Measurements from ENCODE around the gene CHST12.
"Not testable (repeated sequence)": the region's sequence is repeated elsewhere in the genome, so short reads cannot be mapped to it uniquely, and the experiment has no call there.

CHST12 gene

DNA sequence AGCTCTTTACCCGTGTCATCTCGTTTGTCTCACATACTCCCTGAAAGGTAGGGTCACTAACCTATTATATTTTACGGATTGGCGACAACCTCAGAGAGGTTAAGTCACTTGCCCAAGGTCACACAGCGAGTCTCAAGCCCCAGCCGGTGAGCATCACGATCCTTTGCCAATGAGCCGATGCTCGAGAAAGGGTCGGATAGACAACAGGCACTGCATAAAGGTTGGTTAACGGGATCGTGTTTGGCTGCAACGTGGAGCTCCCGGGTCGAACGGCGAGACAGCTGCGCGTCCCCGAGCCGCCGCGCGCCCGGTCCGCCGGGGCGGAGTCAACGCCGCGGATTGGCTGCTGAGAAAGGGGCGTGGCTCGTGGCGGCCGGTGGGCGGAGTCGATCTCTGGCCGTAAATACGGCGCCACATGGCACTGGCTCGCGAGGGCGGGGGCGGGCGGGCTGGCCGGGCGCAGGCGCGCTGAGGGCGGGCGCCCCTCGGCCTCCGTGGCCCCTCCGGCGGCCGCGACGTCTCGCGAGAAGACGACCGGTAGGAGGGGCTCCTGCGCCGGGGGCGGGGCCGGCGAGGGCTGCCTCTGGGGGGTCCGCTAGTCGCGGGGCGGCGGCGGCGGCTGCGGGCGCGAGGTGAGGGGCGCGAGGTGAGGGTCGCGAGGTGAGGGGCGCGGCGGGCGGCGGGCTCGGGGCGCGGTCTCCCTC, at the start of gene CHST12:
TSS of gene CHST12 (plus strand) at position 598 of the 704 bp plus-strand sequence. CDS start 29,029 bp downstream, outside the sequence.
- peak; percentile 91 to 95 (median 93) for DNase-seq

- DNase-seq = peak in 4 of 6 experiments; percentile 78 to 98 (median 91)
These were observed 49.5 kb upstream of the CHST12 start for GRCh38 chr7:2353936-2354185.

DNA sequence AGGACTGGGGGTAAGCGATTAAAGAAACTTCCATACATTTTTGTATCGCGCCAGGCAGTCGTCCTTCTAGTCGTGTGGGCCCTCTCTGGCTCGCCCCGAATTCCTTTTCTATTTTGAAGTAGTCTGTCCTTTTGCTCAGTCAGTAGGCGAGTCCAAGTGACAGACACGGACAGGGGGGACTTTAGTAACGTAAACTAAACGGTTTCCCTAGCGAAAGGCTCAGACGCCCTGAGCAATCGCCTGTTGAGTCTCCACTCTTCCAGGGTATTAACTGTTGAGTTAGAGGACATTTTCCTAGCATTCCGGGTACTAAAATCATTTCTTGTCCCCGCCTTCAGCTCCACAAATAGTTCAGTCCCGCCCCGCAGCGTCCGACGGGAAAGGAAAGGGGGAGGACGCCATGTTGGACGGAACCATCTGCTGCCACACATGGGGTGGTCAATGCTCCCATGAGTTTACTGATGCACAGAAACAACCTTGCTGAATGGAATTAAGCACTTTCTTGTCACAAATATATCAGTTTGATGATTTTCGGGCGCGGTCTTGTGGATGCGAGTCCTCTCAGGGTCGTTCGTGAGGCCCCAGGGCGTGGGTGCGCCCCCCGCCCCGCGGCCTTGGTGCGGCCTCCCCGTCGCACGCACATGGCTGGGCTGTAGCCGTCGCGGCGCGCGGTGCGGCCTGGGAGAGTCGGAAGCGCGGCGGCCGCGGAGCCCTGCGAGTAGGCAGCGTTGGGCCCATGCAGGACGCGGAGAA, 49.0 kb upstream of the CHST12 start, which contains the start of gene EIF3B:
TSS of gene EIF3B (plus strand) at position 642 of the 753 bp plus-strand sequence. CDS start at position 737, 95 bp downstream.
- peak; percentile 85 to 100 (median 94) for DNase-seq

DNA sequence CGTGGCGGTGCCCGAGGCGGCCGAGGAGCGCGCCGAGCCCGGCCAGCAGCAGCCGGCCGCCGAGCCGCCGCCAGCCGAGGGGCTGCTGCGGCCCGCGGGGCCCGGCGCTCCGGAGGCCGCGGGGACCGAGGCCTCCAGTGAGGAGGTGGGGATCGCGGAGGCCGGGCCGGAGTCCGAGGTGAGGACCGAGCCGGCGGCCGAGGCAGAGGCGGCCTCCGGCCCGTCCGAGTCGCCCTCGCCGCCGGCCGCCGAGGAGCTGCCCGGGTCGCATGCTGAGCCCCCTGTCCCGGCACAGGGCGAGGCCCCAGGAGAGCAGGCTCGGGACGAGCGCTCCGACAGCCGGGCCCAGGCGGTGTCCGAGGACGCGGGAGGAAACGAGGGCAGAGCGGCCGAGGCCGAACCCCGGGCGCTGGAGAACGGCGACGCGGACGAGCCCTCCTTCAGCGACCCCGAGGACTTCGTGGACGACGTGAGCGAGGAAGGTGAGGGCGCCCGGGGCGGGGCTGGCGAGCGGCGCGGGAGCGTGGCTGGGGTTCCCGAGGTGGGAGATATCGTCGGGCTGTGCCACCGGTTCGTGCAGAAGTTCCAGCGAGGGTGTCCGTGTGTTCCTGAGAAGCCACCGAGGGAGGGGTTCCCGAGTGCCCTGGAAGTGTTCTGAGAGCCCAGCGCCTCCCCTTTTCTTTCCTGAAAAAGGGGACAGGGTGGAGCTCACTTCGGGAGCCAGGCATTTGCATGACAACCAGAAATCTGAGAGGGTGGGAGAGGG, 48.3 kb upstream of the CHST12 start:
- DNase-seq = peak in 2 of 6 experiments; percentile 29 to 31

DNA sequence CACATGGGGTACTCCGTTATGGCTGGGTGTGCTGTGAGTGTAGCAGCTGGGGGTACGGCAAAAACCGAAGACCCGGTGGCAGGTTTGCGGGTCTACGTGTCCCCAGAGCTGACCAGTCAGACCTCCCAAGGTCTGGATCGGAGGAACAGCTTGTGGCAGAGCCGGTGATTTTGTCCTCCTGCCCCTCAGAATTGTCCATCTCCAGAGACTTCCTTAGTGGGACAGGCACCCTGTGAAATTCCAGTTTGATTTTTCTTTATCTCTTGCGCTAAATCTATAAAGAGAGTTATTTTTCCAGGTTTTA, 47.8 kb upstream of the CHST12 start:
- DNase-seq = no peak

- DNase-seq = no peak
These were observed 46.2 kb upstream of the CHST12 start for GRCh38 chr7:2357165-2357564.

DNA sequence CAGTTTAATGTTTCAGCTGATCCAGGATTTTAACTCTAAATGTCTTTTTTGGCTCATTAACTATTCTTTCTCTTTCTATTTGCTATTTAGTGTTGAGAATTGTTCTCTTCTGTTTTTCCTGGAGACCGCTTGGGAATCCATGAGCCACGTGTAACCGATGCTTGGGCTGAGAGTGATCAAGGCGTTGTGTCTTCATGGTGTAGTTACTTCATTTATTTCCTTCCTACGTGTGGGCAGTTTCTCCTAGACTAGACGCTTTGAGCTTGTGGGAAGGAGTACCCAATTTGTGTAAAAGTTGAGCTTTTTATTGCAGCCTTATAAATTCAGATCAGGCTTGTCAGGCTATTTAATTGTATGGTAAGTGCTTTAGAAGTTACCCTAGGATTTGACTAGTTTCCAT, 45.8 kb upstream of the CHST12 start:
- no peak for DNase-seq

DNA sequence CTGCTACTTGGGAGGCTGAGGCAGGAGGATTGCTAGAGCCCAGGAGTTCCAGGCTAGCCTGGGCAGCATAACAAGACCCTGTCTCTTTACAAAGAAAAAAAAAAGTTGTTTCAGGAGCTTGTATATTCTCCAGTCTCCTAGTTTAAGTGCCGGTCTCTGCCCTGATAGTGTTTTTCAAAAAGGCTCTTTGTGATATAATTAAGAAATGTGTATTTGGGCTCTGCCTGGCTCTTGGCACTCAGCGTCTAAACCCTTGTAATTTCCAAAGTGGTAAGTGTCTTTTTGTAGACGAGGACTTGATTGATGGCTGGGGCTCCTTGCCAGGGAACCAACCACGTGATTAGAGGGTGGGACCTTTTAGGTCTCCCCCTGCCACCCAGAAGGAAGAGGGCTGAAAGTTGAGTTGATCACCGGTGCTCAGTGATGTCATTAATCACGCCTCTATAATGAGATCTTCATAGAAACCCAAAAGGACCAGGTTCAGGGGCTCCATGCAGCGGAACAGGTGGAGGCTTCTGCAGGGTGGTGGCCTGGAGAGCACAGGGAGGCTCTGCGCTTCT, 44.4 kb upstream of the CHST12 start:
- DNase-seq = no peak

GRCh38 chr7:2359610-2360009, 43.8 kb upstream of the CHST12 start:
- DNase-seq = no peak

- no peak for DNase-seq
These were observed 42.6 kb upstream of the CHST12 start for GRCh38 chr7:2360796-2361195.

GRCh38 chr7:2362385-2363088, 40.9 kb upstream of the CHST12 start:
- DNase-seq = no peak

DNA sequence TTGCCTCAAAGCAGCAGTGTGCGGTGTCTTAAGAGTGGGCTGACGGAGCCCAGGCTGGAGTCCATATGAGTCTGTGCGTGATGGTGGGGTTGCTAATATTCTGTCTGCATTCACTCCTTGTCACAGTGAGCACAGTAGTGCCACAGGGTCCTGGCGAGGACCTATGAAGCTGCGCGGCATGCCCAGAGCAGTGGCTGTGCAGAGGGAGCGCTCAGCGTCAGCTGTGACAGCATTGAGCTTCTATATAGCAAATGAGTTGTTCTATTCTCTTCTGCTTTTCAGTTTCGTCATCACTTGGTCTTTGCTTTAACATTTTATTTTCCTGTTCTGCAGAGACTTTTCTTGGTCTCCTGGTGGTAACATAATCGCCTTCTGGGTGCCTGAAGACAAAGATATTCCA, 34.3 kb upstream of the CHST12 start:
- DNase-seq = no peak

DNA sequence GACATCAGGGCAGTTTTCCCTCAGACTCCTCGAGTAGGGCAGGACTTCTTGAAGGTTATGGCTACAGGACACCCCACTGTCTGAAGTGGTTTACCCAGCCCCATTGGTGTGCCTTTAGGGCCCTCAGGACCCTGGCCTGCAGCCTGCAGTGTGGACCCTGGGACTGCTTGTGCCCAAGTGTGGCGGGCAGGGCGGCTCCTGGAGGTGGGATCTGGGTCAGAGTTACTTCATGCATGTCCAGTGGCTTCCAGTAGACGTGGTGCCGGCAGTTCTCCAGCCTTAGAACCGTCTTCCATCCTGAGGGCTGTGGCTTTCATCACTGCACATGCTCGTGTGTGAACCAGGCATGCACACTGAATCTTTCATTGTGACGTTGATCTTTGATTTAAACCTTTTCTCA, 32.1 kb upstream of the CHST12 start:
- DNase-seq = no peak

DNA sequence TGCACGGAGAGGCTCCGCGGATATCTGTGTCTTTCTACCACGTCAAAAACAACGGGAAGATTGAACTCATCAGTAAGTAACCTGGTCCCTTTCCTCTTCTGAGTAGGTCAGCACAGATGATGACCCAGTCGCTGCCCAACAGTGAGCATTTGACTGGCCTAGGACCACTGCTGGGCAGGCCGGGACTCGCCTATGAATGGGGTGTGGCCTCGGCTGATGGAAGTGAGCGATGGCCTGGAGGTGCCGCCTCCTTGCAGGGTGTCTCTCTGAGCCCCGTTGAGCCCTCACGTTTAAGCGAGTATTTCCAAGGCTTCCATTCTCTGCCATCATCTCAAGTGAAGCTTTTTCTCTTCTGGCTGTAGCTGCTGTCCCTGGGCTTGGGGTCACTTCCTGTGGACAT, 30.7 kb upstream of the CHST12 start:
- no peak for DNase-seq

- DNase-seq = no peak
These were observed 30.3 kb upstream of the CHST12 start for GRCh38 chr7:2373124-2373556.

GRCh38 chr7:2373646-2374045, 29.8 kb upstream of the CHST12 start:
- DNase-seq = no peak

DNA sequence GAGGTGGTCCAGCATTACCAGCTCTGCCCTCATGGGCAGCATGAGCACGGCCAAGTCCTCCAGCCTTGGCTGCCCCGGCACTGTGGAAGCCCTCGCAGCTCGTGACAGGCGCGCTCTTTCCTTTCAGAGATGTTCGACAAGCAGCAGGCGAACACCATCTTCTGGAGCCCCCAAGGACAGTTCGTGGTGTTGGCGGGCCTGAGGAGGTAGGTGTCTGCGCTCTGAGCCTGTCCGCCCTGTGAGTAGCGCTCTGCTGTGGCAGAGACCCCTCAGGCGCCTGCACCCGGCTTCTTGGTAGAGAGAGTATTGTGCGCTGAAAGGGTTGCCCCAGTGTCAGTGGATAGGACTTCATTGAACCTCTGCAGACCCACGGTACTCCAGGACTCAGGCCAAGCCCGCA, 29.0 kb upstream of the CHST12 start:
- no peak for DNase-seq

DNA sequence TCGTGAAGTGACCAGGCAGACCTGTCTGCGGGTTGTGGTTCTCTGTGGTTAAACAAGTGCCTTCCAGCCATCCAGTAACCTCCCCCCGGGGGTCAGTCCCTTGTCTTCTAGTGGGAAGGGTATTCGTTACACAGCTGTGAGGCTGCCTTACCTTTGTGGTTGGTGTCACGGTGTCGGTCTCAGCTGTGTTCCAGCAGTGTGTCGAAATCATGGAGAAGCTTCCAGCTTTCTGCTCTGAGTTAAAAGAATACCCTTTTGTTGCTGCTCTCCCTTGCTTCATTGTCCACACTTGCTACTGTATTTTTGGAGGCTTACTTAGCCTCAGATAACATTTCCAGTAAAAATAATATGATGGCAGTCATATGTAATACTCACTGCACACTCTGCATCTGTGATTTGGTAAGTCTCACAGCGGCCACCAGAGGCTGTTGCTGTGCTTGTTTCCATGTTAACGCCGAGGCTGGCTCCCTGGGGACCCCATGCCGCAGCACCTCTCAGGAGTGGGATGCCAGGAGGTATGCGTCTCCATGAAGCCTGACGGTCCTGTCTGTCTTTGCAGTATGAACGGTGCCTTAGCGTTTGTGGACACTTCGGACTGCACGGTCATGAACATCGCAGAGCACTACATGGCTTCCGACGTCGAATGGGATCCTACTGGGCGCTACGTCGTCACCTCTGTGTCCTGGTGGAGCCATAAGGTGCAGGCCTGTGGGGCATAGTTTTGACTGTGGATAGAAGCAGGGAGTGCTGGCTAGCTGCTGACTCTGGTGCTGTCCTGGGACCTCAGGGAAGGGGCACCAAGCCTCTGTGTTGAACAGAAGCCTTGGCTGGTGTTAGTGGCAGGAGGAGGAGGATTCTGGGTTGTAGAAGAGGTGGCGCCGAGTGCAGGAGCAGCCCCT, 28.3 kb upstream of the CHST12 start:
- DNase-seq = no peak

DNA sequence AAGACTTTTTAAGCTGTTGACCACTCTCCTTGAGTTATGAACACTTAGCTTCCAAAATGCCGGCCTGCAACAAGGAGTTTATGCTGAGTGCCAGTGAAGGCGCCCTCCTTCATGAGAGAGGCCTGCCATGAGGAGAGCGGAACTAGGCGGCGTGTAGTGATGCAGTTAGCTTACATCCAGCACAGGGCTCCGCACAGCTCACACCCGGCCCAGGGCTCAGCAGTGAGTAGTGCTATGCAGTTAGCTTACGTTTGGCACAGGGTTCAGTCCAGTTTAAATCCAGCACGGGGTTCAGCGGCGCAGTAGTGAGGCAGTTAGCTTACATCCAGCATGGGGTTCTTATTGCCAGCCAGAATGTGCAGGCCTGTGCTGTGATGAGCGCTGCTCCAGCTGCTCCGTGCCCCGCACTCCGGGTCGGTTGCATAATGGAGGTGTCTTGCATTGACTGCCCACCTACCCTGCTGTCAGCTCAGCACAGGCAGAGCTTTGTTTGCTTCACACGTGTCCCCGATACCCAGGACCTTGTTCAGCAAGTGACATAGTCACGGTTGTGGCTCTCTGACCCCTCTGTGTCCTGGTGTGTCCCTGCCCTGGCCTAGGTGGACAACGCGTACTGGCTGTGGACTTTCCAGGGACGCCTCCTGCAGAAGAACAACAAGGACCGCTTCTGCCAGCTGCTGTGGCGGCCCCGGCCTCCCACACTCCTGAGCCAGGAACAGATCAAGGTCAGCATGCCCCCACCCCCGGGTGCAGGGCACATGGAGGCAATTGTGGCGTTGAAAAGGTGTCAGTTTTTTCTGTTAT, 26.9 kb upstream of the CHST12 start:
- no peak for DNase-seq

GRCh38 chr7:2377492-2377891, 25.9 kb upstream of the CHST12 start:
- DNase-seq = not testable (repeated sequence)

DNA sequence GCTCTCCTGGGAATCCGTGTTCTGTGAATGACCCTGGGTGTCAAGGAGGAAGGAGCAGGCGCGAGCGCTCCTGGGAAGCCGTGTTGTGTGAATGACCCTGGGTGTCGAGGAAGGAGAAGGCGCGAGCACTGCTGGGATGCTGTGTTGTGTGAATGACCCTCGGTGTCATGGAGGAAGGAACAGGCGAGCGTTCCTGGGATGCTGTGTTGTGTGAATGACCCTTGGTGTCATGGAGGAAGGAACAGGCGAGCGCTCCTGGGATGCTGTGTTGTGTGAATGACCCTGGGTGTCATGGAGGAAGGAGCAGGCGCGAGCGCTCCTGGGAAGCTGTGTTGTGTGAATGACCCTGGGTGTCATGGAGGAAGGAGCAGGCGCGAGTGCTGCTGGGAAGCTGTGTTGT, 25.3 kb upstream of the CHST12 start:
- not testable (repeated sequence) for DNase-seq
